Neuron (in vitro differentiated cells): Measurements from ENCODE around the gene ANKRD11.
"Not testable (repeated sequence)": the region's sequence is repeated elsewhere in the genome, so short reads cannot be mapped to it uniquely, and the experiment has no call there.

Experiments
- H2AFZ ChIP-seq: one replicate; pipeline ENCODE4 v1.6.1; 2013; ENCODE audit warnings: low read depth, mild to moderate bottlenecking, inconsistent platforms, low read length, moderate library complexity
- H3K27me3 ChIP-seq: one replicate; pipeline ENCODE4 v1.6.1; 2013; ENCODE audit warnings: low read length; ENCODE audit not compliant: insufficient read depth
- H3K36me3 ChIP-seq: one replicate; pipeline ENCODE4 v1.6.1; 2013; ENCODE audit warnings: low read length; ENCODE audit not compliant: insufficient read depth
- H3K4me1 ChIP-seq: one replicate; pipeline ENCODE4 v1.6.1; 2013; ENCODE audit warnings: low read length; ENCODE audit not compliant: insufficient read depth
- H3K4me3 ChIP-seq: 2 replicates; pipeline ENCODE4 v1.5.1; 2013; ENCODE audit warnings: mild to moderate bottlenecking, low read length, moderate library complexity
- H3K9me3 ChIP-seq: one replicate; pipeline ENCODE4 v1.6.1; 2013; ENCODE audit warnings: low read length

The ANKRD11 gene

GRCh38 chr16:89273741-89274472, 216.5 kb downstream of the ANKRD11 start:
- Histone ChIP-seq H3K9me3 (no peaks in the 10 kb centered on the region), H3K36me3 (peaks cover 80% of the 10 kb centered on the region), H3K4me3 (no peak overlapping the region), H2AFZ (no peak overlapping the region), H3K27me3 (no peaks in the 10 kb centered on the region), H3K4me1 (no peaks in the 10 kb centered on the region)

- Histone ChIP-seq H3K4me3 (no peak overlapping the region), H2AFZ (no peak overlapping the region), H3K9me3 (no peaks in the 10 kb centered on the region), H3K4me1 (no peaks in the 10 kb centered on the region), H3K27me3 (no peaks in the 10 kb centered on the region), H3K36me3 (peaks cover 71% of the 10 kb centered on the region)
These were observed 217.7 kb downstream of the ANKRD11 start for GRCh38 chr16:89272631-89273030.

- Histone ChIP-seq H3K27me3 (no peaks in the 10 kb centered on the region), H2AFZ (no peak overlapping the region), H3K9me3 (no peaks in the 10 kb centered on the region), H3K36me3 (peaks cover 74% of the 10 kb centered on the region), H3K4me3 (no peak overlapping the region), H3K4me1 (no peaks in the 10 kb centered on the region)
These were observed 219.6 kb downstream of the ANKRD11 start for GRCh38 chr16:89270666-89271345.

GRCh38 chr16:89269805-89270665, 220.3 kb downstream of the ANKRD11 start:
- H2AFZ ChIP-seq = no peak overlapping the region
- H3K4me1 ChIP-seq = no peaks in the 10 kb centered on the region
- peaks cover 74% of the 10 kb centered on the region for H3K36me3 ChIP-seq
- no peak overlapping the region for H3K4me3 ChIP-seq
- no peaks in the 10 kb centered on the region for H3K27me3 ChIP-seq
- no peaks in the 10 kb centered on the region for H3K9me3 ChIP-seq

GRCh38 chr16:89268987-89269735, 221.2 kb downstream of the ANKRD11 start:
- H3K9me3 ChIP-seq = no peaks in the 10 kb centered on the region
- H3K36me3 ChIP-seq = peaks cover 70% of the 10 kb centered on the region
- H3K4me3 ChIP-seq = no peak overlapping the region
- no peaks in the 10 kb centered on the region for H3K4me1 ChIP-seq
- no peaks in the 10 kb centered on the region for H3K27me3 ChIP-seq
- H2AFZ ChIP-seq = no peak overlapping the region

- no peak overlapping the region for H3K4me3 ChIP-seq
- H3K4me1 ChIP-seq = no peaks in the 10 kb centered on the region
- H3K36me3 ChIP-seq = peaks cover 64% of the 10 kb centered on the region
- no peaks in the 10 kb centered on the region for H3K9me3 ChIP-seq
- no peak overlapping the region for H2AFZ ChIP-seq
- no peaks in the 10 kb centered on the region for H3K27me3 ChIP-seq
These were observed 221.8 kb downstream of the ANKRD11 start for GRCh38 chr16:89268585-89268984.

- H3K4me1 ChIP-seq, H3K9me3 ChIP-seq, H3K27me3 ChIP-seq, H3K4me3 ChIP-seq, H2AFZ ChIP-seq: not testable (repeated sequence)
- H3K36me3 ChIP-seq = peaks cover 59% of the 10 kb centered on the region
These were observed 222.6 kb downstream of the ANKRD11 start for GRCh38 chr16:89267746-89268145.

- no peaks in the 10 kb centered on the region for H3K27me3 ChIP-seq
- H3K4me1 ChIP-seq = no peaks in the 10 kb centered on the region
- H3K36me3 ChIP-seq = peaks cover 50% of the 10 kb centered on the region
- no peak overlapping the region for H2AFZ ChIP-seq
- no peak overlapping the region for H3K4me3 ChIP-seq
- peaks cover 3% of the 10 kb centered on the region for H3K9me3 ChIP-seq
These were observed 223.7 kb downstream of the ANKRD11 start for GRCh38 chr16:89266521-89267134.

GRCh38 chr16:89265647-89266046, 224.7 kb downstream of the ANKRD11 start:
- Histone ChIP-seq H3K4me3 (no peak overlapping the region), H3K27me3 (no peaks in the 10 kb centered on the region), H3K9me3 (peaks cover 3% of the 10 kb centered on the region), H3K4me1 (no peaks in the 10 kb centered on the region), H3K36me3 (peaks cover 46% of the 10 kb centered on the region), H2AFZ (no peak overlapping the region)

- Histone ChIP-seq H2AFZ (no peak overlapping the region), H3K27me3 (no peaks in the 10 kb centered on the region), H3K9me3 (peaks cover 3% of the 10 kb centered on the region), H3K4me3 (no peak overlapping the region), H3K4me1 (no peaks in the 10 kb centered on the region), H3K36me3 (peaks cover 39% of the 10 kb centered on the region)
These were observed 225.4 kb downstream of the ANKRD11 start for GRCh38 chr16:89264800-89265550.

GRCh38 chr16:89261691-89262563, 228.4 kb downstream of the ANKRD11 start:
- H2AFZ ChIP-seq = no peak overlapping the region
- no peaks in the 10 kb centered on the region for H3K4me1 ChIP-seq
- H3K27me3 ChIP-seq = no peaks in the 10 kb centered on the region
- peaks cover 22% of the 10 kb centered on the region for H3K36me3 ChIP-seq
- peaks cover 10% of the 10 kb centered on the region for H3K9me3 ChIP-seq
- H3K4me3 ChIP-seq = no peak overlapping the region
